GM21423 (cell line): Measurements from ENCODE around the gene OVOL3.

ENCODE experiments used
- ATAC-seq: cut with Tn5 transposase; IDR thresholded peaks from one replicate; pipeline ENCODE4 v1.9.1; 2021; ENCODE audit warnings: mild to moderate bottlenecking, moderate library complexity; ENCODE audit not compliant: unreplicated experiment

Gene OVOL3

DNA sequence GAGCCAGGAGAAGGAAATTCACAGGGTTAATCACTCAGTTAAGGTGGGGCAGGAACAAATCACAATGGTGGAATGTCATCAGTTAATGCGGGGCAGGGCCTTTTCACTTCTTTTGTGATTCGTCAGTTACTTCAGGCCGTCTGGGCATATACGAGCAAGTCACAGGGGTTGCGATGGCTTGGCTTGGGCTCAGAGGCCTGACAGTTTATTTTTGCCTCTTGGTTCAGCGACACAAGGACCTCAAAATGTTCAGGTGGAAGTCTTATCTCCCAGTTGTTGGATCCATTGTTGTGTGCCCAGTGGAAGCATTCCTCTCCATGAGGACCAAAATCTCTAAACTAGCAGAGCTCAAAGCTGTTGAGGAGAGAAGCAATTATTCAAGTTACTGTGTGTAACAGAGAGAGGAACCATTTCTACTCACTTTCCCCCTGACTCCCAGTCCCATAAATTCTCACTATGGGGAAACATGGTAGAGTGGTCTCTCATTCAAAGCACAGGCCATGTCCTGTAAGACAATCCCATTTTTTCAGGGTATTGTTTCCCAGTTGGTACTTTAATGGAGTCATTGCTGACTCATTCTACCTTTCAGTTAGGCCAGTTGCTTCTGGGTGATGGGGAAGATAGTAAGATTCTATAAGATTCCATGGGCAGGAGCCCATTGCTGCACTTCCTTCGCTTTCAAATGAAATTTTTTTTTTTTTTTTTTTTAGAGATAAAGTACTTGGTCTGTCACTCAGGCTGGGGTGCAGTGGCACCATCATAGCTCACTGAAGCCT, 50.1 kb downstream of the OVOL3 start:
- no peak for ATAC-seq
